ENCODE measurements around the gene EDIL3.

Gene EDIL3

GRCh38 chr5:84255315-84255714 lies 129.4 kb downstream of the EDIL3 start:
- peak; percentile 52 for DNase-seq
- Histone ChIP-seq H3K9ac (ENCODE audit: low read length) (no peak overlapping the region), H3K36me3 (replicated peaks; ENCODE audit: insufficient read depth, low read length) (no peaks in the 10 kb centered on the region), H4K20me1 (ENCODE audit: insufficient read depth, low read length) (no peaks in the 10 kb centered on the region), H3K79me2 (ENCODE audit: low read length) (no peaks in the 10 kb centered on the region), H3K27ac (ENCODE audit: low read length) (no peak overlapping the region), H3K9me3 (replicated peaks; ENCODE audit: insufficient read depth, low read length) (no peaks in the 10 kb centered on the region), H3K4me1 (ENCODE audit: low read length) (peaks cover 9% of the 10 kb centered on the region; the same call in 1 of the 2 replicates), H2AFZ (ENCODE audit: low read length) (no peak overlapping the region), H3K4me3 (ENCODE audit: low read length) (no peak overlapping the region), H3K9me2 (replicated peaks; ENCODE audit: insufficient read depth, low read length) (no peaks in the 10 kb centered on the region), H3F3A (ENCODE audit: insufficient read depth, low read length) (no peaks in the 10 kb centered on the region), H3K4me2 (ENCODE audit: low read depth, low read length) (no peak overlapping the region), H3K27me3 (replicated peaks; ENCODE audit: insufficient read depth, low read length) (no peaks in the 10 kb centered on the region)
- TF ChIP-seq EZH2phosphoT487 (IDR thresholded peaks at IDR 0.05; ENCODE audit: low read length) (no peak), CTCF (IDR thresholded peaks at IDR 0.05; ENCODE audit: low read length) (peak; percentile 44), EZH2 (optimal IDR thresholded peaks at IDR 0.05; ENCODE audit: low read depth, low read length) (no peak)

- no peak for DNase-seq
- H3K4me2 ChIP-seq (ENCODE audit: low read depth, low read length), result no peak overlapping the region
- no peaks in the 10 kb centered on the region for H3K9me3 ChIP-seq (replicated peaks; ENCODE audit: insufficient read depth, low read length)
- H3K4me3 ChIP-seq (ENCODE audit: low read length), result no peak overlapping the region
- H3K4me1 ChIP-seq (ENCODE audit: low read length), result no peaks in the 10 kb centered on the region
- no peaks in the 10 kb centered on the region for H4K20me1 ChIP-seq (ENCODE audit: insufficient read depth, low read length)
- no peaks in the 10 kb centered on the region for H3K27me3 ChIP-seq (replicated peaks; ENCODE audit: insufficient read depth, low read length)
- no peak overlapping the region for H2AFZ ChIP-seq (ENCODE audit: low read length)
- no peaks in the 10 kb centered on the region for H3K9me2 ChIP-seq (replicated peaks; ENCODE audit: insufficient read depth, low read length)
- no peak for TF ChIP-seq CTCF (IDR thresholded peaks at IDR 0.05; ENCODE audit: low read length)
- TF ChIP-seq EZH2phosphoT487 (IDR thresholded peaks at IDR 0.05; ENCODE audit: low read length), result no peak
- no peak for TF ChIP-seq EZH2 (optimal IDR thresholded peaks at IDR 0.05; ENCODE audit: low read depth, low read length)
- H3K27ac ChIP-seq (ENCODE audit: low read length), result no peak overlapping the region
- H3K9ac ChIP-seq (ENCODE audit: low read length), result no peak overlapping the region
- H3K36me3 ChIP-seq (replicated peaks; ENCODE audit: insufficient read depth, low read length), result no peaks in the 10 kb centered on the region
- H3K79me2 ChIP-seq (ENCODE audit: low read length), result no peaks in the 10 kb centered on the region
- H3F3A ChIP-seq (ENCODE audit: insufficient read depth, low read length), result no peaks in the 10 kb centered on the region
These were observed 130.7 kb downstream of the EDIL3 start for GRCh38 chr5:84253946-84254345.

- H3K27ac ChIP-seq (ENCODE audit: low read length), result no peak overlapping the region
- no peaks in the 10 kb centered on the region for H3F3A ChIP-seq (ENCODE audit: insufficient read depth, low read length)
- DNase-seq, result no peak
- no peak for TF ChIP-seq EZH2phosphoT487 (IDR thresholded peaks at IDR 0.05; ENCODE audit: low read length)
- no peak for TF ChIP-seq CTCF (IDR thresholded peaks at IDR 0.05; ENCODE audit: low read length)
- no peak overlapping the region for H2AFZ ChIP-seq (ENCODE audit: low read length)
- H3K9me2 ChIP-seq (replicated peaks; ENCODE audit: insufficient read depth, low read length), result no peaks in the 10 kb centered on the region
- H3K36me3 ChIP-seq (replicated peaks; ENCODE audit: insufficient read depth, low read length), result no peaks in the 10 kb centered on the region
- H4K20me1 ChIP-seq (ENCODE audit: insufficient read depth, low read length), result no peaks in the 10 kb centered on the region
- H3K9ac ChIP-seq (ENCODE audit: low read length), result no peak overlapping the region
- H3K9me3 ChIP-seq (replicated peaks; ENCODE audit: insufficient read depth, low read length), result no peaks in the 10 kb centered on the region
- H3K4me2 ChIP-seq (ENCODE audit: low read depth, low read length), result no peak overlapping the region
- H3K4me1 ChIP-seq (ENCODE audit: low read length), result no peaks in the 10 kb centered on the region
- H3K27me3 ChIP-seq (replicated peaks; ENCODE audit: insufficient read depth, low read length), result no peaks in the 10 kb centered on the region
- H3K4me3 ChIP-seq (ENCODE audit: low read length), result no peak overlapping the region
- no peaks in the 10 kb centered on the region for H3K79me2 ChIP-seq (ENCODE audit: low read length)
These were observed 133.2 kb downstream of the EDIL3 start for GRCh38 chr5:84251503-84251902.
